SK-N-SH (cell line): ENCODE results near the gene VASH2. TPM values are rescaled to one million over a fixed set of nuclear protein-coding genes. Genes with fewer than 3 reads are reported as not detected.

Experiments used
- CTCF ChIA-PET: fragments of 300-600, 350-600 bp; formaldehyde crosslinking; extraction: SDS; loops from one replicate; lab custom pipeline; 2021; lab: Yijun Ruan, JAX
- POLR2A ChIA-PET: fragments of 350-600 bp; sonication (Branson Sonifier 250); formaldehyde crosslinking; extraction: SDS; loops from one replicate; lab custom pipeline; 2020; ENCODE audit warnings: antibody characterized with exemption, inconsistent platforms; lab: Yijun Ruan, JAX
- DNase-seq: peaks from one replicate; pipeline ENCODE4 v3.0.0; 2012
- H2AFZ ChIP-seq: fragments of 200-600 bp; sonication (generic); 2 replicates; pipeline ENCODE4 v1.8.1; 2016; ENCODE audit warnings: antibody characterized with exemption, mild to moderate bottlenecking, low read depth
- H3F3A ChIP-seq: fragments of 200-600 bp; sonication (generic); replicated peaks from 2 replicates; pipeline ENCODE3; 2016; ENCODE audit warnings: antibody characterized with exemption, mild to moderate bottlenecking; ENCODE audit not compliant: insufficient read depth
- H3K27ac ChIP-seq, 2 experiments: fragments of 200-500 bp in 1 of 2; fragments of 200-600 bp in 1 of 2; sonication (Bioruptor generic) in 1 of 2; sonication (generic), shearing (Covaris generic) in 1 of 2; 2 replicates each; pipeline versions ENCODE4 v1.5.1 to v1.6.1; 2014 to 2016; ENCODE audit warnings: low read depth in 2 of 2, inconsistent platforms in 1 of 2, low read length in 1 of 2, mild to moderate bottlenecking in 1 of 2, mixed read lengths in 1 of 2
- H3K27me3 ChIP-seq: fragments of 200-600 bp; sonication (generic), shearing (Covaris generic); 2 replicates; pipeline ENCODE4 v1.6.1; 2016; ENCODE audit warnings: mixed run types; ENCODE audit not compliant: insufficient read depth
- H3K36me3 ChIP-seq, 2 experiments: fragments of 200-500 bp in 1 of 2; fragments of 200-600 bp in 1 of 2; sonication (Bioruptor generic) in 1 of 2; sonication (generic) in 1 of 2; replicated peaks in 1 of 2; 2 replicates each; pipeline versions ENCODE3 to v1.5.1; 2014 to 2016; ENCODE audit warnings: low read length in 1 of 2, mild to moderate bottlenecking in 1 of 2; ENCODE audit not compliant: insufficient read depth in 2 of 2, control insufficient read depth in 1 of 2
- H3K4me1 ChIP-seq, 2 experiments: fragments of 200-500 bp in 1 of 2; fragments of 200-600 bp in 1 of 2; sonication (Bioruptor generic) in 1 of 2; sonication (generic), shearing (Covaris generic) in 1 of 2; 2 replicates each; pipeline versions ENCODE4 v1.5.1 to v1.6.1; 2014 to 2016; ENCODE audit warnings: low read depth in 1 of 2, low read length in 1 of 2, mixed run types in 1 of 2; ENCODE audit not compliant: insufficient read depth in 2 of 2, control insufficient read depth in 1 of 2
- H3K4me2 ChIP-seq: fragments of 200-600 bp; sonication (generic), shearing (Covaris generic); 2 replicates; pipeline ENCODE4 v1.6.1; 2017; ENCODE audit warnings: mixed run types
- H3K4me3 ChIP-seq, 2 experiments: fragments of 200-500 bp in 1 of 2; fragments of 200-600 bp in 1 of 2; sonication (Bioruptor generic) in 1 of 2; sonication (generic), shearing (Covaris generic) in 1 of 2; 2 replicates each; pipeline versions ENCODE4 v1.5.1 to v1.8.1; 2014 to 2016; ENCODE audit warnings: low read depth in 2 of 2, inconsistent platforms in 1 of 2, low read length in 1 of 2, mild to moderate bottlenecking in 1 of 2, mixed read lengths in 1 of 2, moderate library complexity in 1 of 2
- H3K79me2 ChIP-seq: fragments of 200-600 bp; sonication (generic); 2 replicates; pipeline ENCODE4 v1.8.1; 2017; ENCODE audit warnings: mild to moderate bottlenecking; ENCODE audit not compliant: insufficient read depth
- H3K9ac ChIP-seq: fragments of 200-600 bp; sonication (generic); 2 replicates; pipeline ENCODE4 v1.6.1; 2017; ENCODE audit warnings: mixed run types
- H3K9me2 ChIP-seq: fragments of 200-600 bp; sonication (generic); 2 replicates; pipeline ENCODE4 v1.6.1; 2017; ENCODE audit warnings: mixed run types
- H3K9me3 ChIP-seq: fragments of 200-600 bp; sonication (generic); 2 replicates; pipeline ENCODE4 v1.6.1; 2017; ENCODE audit warnings: mixed run types, mild to moderate bottlenecking, moderate library complexity
- H4K20me1 ChIP-seq: fragments of 200-600 bp; sonication (generic); 2 replicates; pipeline ENCODE4 v1.6.1; 2017; ENCODE audit warnings: mild to moderate bottlenecking, mixed run types; ENCODE audit not compliant: insufficient read depth
- EP300 ChIP-seq, 2 experiments: IDR thresholded peaks; 2 replicates each; pipeline versions ENCODE4 v1.4.0 to v1.6.1; 2012; ENCODE audit warnings: borderline replicate concordance in 1 of 2, low read depth in 1 of 2, low read length in 1 of 2
- EZH2phosphoT487 ChIP-seq: fragments of 200-600 bp; sonication (generic); IDR thresholded peaks from 2 replicates; pipeline ENCODE4 v1.6.1; 2017; ENCODE audit warnings: low read depth, mixed run types, mild to moderate bottlenecking, antibody characterized with exemption, moderate library complexity, borderline replicate concordance
- FOXJ3 ChIP-seq: sonication (generic); formaldehyde crosslinking; IDR thresholded peaks from 2 replicates; pipeline ENCODE4 v1.5.1; 2020; ENCODE audit warnings: mild to moderate bottlenecking, missing genetic modification reagents
- GATA2 ChIP-seq: sonication (generic); formaldehyde crosslinking; IDR thresholded peaks from 2 replicates; pipeline ENCODE4 v1.5.0; 2020; ENCODE audit warnings: mild to moderate bottlenecking, missing genetic modification reagents
- JUND ChIP-seq: IDR thresholded peaks from 2 replicates; pipeline ENCODE4 v1.4.0; 2012
- POLR2AphosphoS5 ChIP-seq: IDR thresholded peaks from 2 replicates; pipeline ENCODE4 v1.6.1; 2012; ENCODE audit warnings: low read depth, low read length
- RAD21 ChIP-seq: IDR thresholded peaks from 2 replicates; pipeline ENCODE4 v1.6.1; 2012; ENCODE audit warnings: mild to moderate bottlenecking, low read length
- RFX5 ChIP-seq: IDR thresholded peaks from 2 replicates; pipeline ENCODE4 v1.6.1; 2012; ENCODE audit warnings: mild to moderate bottlenecking, improper control_type of control experiment, low read length
- RXRA ChIP-seq: IDR thresholded peaks from 2 replicates; pipeline ENCODE4 v1.4.0; 2012; ENCODE audit warnings: low read depth, mild to moderate bottlenecking, borderline replicate concordance
- SIN3A ChIP-seq: IDR thresholded peaks from 2 replicates; pipeline ENCODE4 v1.6.1; 2012; ENCODE audit warnings: low read depth, mild to moderate bottlenecking, low read length, moderate library complexity, borderline replicate concordance
- SMC3 ChIP-seq: IDR thresholded peaks from 2 replicates; pipeline ENCODE4 v1.6.1; 2012; ENCODE audit warnings: low read depth, low read length, improper control_type of control experiment
- TCF12 ChIP-seq: IDR thresholded peaks from 2 replicates; pipeline ENCODE4 v1.4.0; 2012
- YY1 ChIP-seq: IDR thresholded peaks from 2 replicates; pipeline ENCODE4 v1.4.0; 2012; ENCODE audit warnings: low read depth, mild to moderate bottlenecking
- WGBS: methylation state at CpG from one replicate; pipeline ENCODE4 v1.1.6; 2017; ENCODE audit warnings: low lambda C conversion rate; 5-methylcytosine and 5-hydroxymethylcytosine counted together
- polyA plus RNA-seq, 3 experiments: library from polyadenylated mRNA; depleted of rRNA; stranded (reverse); fragments of >200 nt; gene quantifications; 2 replicates each; pipeline ENCODE4 v1.2.3, GENCODE V29; 2012
- TF ChIP-seq, protein P1 (sequence below): fragments of 200-600 bp; sonication (generic); IDR thresholded peaks from 2 replicates; pipeline ENCODE4 v1.6.1; 2017; ENCODE audit warnings: antibody characterized with exemption, mild to moderate bottlenecking, moderate library complexity
- TF ChIP-seq, protein P2 (sequence below): IDR thresholded peaks from 2 replicates; pipeline ENCODE4; 2012
- TF ChIP-seq, protein P3 (sequence below): IDR thresholded peaks from 2 replicates; pipeline ENCODE4 v1.4.0; 2012; ENCODE audit warnings: low read depth
- TF ChIP-seq, protein P4 (sequence below): IDR thresholded peaks from 2 replicates; pipeline ENCODE4 v1.4.0; 2012; ENCODE audit warnings: low read depth, borderline replicate concordance
- TF ChIP-seq, protein P5 (sequence below): IDR thresholded peaks from 2 replicates; pipeline ENCODE4 v1.4.0; 2012; ENCODE audit warnings: low read depth, borderline replicate concordance
- TF ChIP-seq, protein P6 (sequence below): IDR thresholded peaks from 2 replicates; pipeline ENCODE4 v1.6.1; 2012; ENCODE audit warnings: mild to moderate bottlenecking, low read depth, low read length, moderate library complexity
- TF ChIP-seq, protein P7 (sequence below): fragments of 150-350 bp; IDR thresholded peaks from 2 replicates; pipeline ENCODE4 v1.6.1; 2017; ENCODE audit warnings: antibody characterized with exemption, low read length, low read depth, borderline replicate concordance

The VASH2 gene
- polyA plus RNA-seq, 1 of the 3 experiments (the other 2 are of a cell fraction), result 0.41 TPM

DNA sequence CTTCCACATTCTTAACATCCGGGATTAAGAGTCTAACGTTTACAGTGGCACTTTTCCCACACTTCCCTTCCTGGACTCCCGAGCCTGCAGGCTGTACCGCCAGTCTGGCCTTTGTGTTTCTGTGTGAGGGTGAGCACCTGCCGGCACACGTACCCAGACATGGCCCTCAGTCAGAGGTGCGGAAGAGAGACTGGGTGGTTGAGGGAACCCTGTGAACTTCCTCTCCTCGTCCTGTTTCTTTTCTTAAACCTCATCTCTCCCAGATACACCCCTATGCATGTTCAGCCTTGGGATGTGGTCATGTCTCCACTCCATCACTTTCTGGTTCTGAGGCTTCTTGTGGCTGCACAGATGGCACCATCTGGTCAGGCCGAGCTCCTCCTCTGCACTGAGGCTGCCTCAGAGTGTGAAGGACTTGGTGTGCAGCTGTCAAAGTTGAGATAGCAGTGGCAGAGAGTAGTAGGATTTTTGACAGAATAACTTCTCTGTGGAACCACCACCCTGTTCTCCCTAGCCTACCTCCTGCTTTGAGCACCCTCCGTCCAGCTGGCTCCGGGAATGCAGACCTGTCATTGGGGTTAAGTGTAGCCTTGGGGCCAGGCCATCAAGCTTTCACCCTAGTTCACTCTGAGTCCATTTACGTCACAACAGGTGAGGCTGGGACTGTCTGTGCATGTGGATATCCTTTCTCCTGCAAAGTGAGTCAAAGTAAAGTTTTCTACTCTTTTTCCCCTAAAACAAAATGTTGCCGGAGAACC, 31.4 kb downstream of the VASH2 start:
- H3K9ac ChIP-seq, result no peak overlapping the region
- H3K4me2 ChIP-seq, result no peak overlapping the region
- WGBS, result 83% methylated on average over 13 of the region's 13 CpGs

More for the DNA sequence above, 31.4 kb downstream of the VASH2 start:
- ChIA-PET POLR2A (no interaction called here), CTCF (interaction anchor here (0.9 to 1.6 kb wide), 2 partner anchors 9 to 13 kb away, joined by 3 to 4 read pairs; no protein-coding TSS in a partner anchor)
- TF ChIP-seq EZH2phosphoT487 (no peak), RFX5 (no peak), GATA2 (CRISPR knock-in tag) (no peak), TCF12 (no peak), SMC3 (no peak), POLR2AphosphoS5 (no peak), SIN3A (no peak), RAD21 (no peak), FOXJ3 (no peak), YY1 (no peak), JUND (no peak), RXRA (no peak), EP300 (IDR thresholded peaks at IDR 0.05; ENCODE audit: borderline replicate concordance in 1 of 2, low read depth in 1 of 2, low read length in 1 of 2) (no peak)
- TF ChIP-seq, protein P1, sequence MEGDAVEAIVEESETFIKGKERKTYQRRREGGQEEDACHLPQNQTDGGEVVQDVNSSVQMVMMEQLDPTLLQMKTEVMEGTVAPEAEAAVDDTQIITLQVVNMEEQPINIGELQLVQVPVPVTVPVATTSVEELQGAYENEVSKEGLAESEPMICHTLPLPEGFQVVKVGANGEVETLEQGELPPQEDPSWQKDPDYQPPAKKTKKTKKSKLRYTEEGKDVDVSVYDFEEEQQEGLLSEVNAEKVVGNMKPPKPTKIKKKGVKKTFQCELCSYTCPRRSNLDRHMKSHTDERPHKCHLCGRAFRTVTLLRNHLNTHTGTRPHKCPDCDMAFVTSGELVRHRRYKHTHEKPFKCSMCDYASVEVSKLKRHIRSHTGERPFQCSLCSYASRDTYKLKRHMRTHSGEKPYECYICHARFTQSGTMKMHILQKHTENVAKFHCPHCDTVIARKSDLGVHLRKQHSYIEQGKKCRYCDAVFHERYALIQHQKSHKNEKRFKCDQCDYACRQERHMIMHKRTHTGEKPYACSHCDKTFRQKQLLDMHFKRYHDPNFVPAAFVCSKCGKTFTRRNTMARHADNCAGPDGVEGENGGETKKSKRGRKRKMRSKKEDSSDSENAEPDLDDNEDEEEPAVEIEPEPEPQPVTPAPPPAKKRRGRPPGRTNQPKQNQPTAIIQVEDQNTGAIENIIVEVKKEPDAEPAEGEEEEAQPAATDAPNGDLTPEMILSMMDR, result no peak
- TF ChIP-seq, protein P2, sequence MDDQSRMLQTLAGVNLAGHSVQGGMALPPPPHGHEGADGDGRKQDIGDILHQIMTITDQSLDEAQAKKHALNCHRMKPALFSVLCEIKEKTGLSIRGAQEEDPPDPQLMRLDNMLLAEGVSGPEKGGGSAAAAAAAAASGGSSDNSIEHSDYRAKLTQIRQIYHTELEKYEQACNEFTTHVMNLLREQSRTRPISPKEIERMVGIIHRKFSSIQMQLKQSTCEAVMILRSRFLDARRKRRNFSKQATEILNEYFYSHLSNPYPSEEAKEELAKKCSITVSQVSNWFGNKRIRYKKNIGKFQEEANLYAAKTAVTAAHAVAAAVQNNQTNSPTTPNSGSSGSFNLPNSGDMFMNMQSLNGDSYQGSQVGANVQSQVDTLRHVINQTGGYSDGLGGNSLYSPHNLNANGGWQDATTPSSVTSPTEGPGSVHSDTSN, result no peak
- TF ChIP-seq, protein P3, sequence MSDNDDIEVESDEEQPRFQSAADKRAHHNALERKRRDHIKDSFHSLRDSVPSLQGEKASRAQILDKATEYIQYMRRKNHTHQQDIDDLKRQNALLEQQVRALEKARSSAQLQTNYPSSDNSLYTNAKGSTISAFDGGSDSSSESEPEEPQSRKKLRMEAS, result no peak
- TF ChIP-seq, protein P4, sequence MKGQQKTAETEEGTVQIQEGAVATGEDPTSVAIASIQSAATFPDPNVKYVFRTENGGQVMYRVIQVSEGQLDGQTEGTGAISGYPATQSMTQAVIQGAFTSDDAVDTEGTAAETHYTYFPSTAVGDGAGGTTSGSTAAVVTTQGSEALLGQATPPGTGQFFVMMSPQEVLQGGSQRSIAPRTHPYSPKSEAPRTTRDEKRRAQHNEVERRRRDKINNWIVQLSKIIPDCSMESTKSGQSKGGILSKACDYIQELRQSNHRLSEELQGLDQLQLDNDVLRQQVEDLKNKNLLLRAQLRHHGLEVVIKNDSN, result no peak
- TF ChIP-seq, protein P5, sequence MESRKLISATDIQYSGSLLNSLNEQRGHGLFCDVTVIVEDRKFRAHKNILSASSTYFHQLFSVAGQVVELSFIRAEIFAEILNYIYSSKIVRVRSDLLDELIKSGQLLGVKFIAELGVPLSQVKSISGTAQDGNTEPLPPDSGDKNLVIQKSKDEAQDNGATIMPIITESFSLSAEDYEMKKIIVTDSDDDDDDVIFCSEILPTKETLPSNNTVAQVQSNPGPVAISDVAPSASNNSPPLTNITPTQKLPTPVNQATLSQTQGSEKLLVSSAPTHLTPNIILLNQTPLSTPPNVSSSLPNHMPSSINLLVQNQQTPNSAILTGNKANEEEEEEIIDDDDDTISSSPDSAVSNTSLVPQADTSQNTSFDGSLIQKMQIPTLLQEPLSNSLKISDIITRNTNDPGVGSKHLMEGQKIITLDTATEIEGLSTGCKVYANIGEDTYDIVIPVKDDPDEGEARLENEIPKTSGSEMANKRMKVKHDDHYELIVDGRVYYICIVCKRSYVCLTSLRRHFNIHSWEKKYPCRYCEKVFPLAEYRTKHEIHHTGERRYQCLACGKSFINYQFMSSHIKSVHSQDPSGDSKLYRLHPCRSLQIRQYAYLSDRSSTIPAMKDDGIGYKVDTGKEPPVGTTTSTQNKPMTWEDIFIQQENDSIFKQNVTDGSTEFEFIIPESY, result no peak
- TF ChIP-seq, protein P6, sequence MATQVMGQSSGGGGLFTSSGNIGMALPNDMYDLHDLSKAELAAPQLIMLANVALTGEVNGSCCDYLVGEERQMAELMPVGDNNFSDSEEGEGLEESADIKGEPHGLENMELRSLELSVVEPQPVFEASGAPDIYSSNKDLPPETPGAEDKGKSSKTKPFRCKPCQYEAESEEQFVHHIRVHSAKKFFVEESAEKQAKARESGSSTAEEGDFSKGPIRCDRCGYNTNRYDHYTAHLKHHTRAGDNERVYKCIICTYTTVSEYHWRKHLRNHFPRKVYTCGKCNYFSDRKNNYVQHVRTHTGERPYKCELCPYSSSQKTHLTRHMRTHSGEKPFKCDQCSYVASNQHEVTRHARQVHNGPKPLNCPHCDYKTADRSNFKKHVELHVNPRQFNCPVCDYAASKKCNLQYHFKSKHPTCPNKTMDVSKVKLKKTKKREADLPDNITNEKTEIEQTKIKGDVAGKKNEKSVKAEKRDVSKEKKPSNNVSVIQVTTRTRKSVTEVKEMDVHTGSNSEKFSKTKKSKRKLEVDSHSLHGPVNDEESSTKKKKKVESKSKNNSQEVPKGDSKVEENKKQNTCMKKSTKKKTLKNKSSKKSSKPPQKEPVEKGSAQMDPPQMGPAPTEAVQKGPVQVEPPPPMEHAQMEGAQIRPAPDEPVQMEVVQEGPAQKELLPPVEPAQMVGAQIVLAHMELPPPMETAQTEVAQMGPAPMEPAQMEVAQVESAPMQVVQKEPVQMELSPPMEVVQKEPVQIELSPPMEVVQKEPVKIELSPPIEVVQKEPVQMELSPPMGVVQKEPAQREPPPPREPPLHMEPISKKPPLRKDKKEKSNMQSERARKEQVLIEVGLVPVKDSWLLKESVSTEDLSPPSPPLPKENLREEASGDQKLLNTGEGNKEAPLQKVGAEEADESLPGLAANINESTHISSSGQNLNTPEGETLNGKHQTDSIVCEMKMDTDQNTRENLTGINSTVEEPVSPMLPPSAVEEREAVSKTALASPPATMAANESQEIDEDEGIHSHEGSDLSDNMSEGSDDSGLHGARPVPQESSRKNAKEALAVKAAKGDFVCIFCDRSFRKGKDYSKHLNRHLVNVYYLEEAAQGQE, result no peak
- TF ChIP-seq, protein P7, sequence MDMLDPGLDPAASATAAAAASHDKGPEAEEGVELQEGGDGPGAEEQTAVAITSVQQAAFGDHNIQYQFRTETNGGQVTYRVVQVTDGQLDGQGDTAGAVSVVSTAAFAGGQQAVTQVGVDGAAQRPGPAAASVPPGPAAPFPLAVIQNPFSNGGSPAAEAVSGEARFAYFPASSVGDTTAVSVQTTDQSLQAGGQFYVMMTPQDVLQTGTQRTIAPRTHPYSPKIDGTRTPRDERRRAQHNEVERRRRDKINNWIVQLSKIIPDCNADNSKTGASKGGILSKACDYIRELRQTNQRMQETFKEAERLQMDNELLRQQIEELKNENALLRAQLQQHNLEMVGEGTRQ, result no peak
- Histone ChIP-seq H3F3A (no peaks in the 10 kb centered on the region), H3K4me3 (no peak overlapping the region), H3K4me1 (peaks cover 0 to 4% of the 10 kb centered on the region in 2 experiments; a peak in 1 of 4 replicates), H2AFZ (no peak overlapping the region), H3K27me3 (no peaks in the 10 kb centered on the region), H3K79me2 (no peaks in the 10 kb centered on the region), H3K36me3 (no peaks in the 10 kb centered on the region), H3K27ac (no peak overlapping the region), H3K9me2 (no peaks in the 10 kb centered on the region), H3K9me3 (no peaks in the 10 kb centered on the region), H4K20me1 (no peaks in the 10 kb centered on the region)
- no peak for DNase-seq
